ENCODE results near the gene TRIM15. TPM values are rescaled to one million over a fixed set of nuclear protein-coding genes. Genes with fewer than 3 reads are reported as not detected.
A peak's percentile ranks its signal among the peaks of the same experiment; 100 is the strongest.

Gene TRIM15
- total RNA-seq, 1 experiment from 2014 or later: 0.20 TPM

GRCh38 chr6:30162265-30163089 is 869 bp upstream of the TRIM15 start:
- Histone ChIP-seq H3K18ac (ENCODE audit: insufficient read length, low read depth, low read length) (no peak overlapping the region), H3K9me3 (ENCODE audit: control insufficient read depth, low read depth, low read length) (no peaks in the 10 kb centered on the region), H2BK5ac (ENCODE audit: insufficient read length, low read length) (no peak overlapping the region), H3K14ac (ENCODE audit: insufficient read depth, low read length) (peak overlapping the region; percentile 72; the same call in 1 of the 2 replicates), H2BK12ac (ENCODE audit: insufficient read length, low read depth, low read length) (no peak overlapping the region), H3K4ac (ENCODE audit: low read depth, low read length) (no peak overlapping the region), H3K23ac (ENCODE audit: insufficient read length, low read depth, low read length) (no peak overlapping the region), H4K5ac (ENCODE audit: insufficient read length, low read depth, low read length) (no peak overlapping the region), H3K4me1 (ENCODE audit: insufficient read depth, low read length) (peaks cover 3% of the 10 kb centered on the region; the same call in 1 of the 2 replicates), H2AK5ac (ENCODE audit: insufficient read length, low read length) (no peak overlapping the region), H4K8ac (replicated peaks; ENCODE audit: insufficient read length, low read depth, low read length) (no peak overlapping the region), H2BK15ac (ENCODE audit: low read depth, low read length) (no peak overlapping the region), H4K20me1 (ENCODE audit: control insufficient read depth, insufficient read depth, insufficient read length) (no peaks in the 10 kb centered on the region), H3K56ac (ENCODE audit: insufficient read length, low read depth, low read length) (no peak overlapping the region), H2BK120ac (ENCODE audit: low read depth, low read length, poor library complexity, severe bottlenecking) (no peak overlapping the region), H3K9ac (ENCODE audit: extremely low read depth, insufficient read length, low read length) (no peak overlapping the region), H3K23me2 (ENCODE audit: insufficient read length, low read depth, low read length, poor library complexity, severe bottlenecking) (no peaks in the 10 kb centered on the region), H3T11ph (ENCODE audit: low read length) (no peak overlapping the region), H3K4me2 (ENCODE audit: insufficient read depth, insufficient read length, low read length) (no peak overlapping the region), H2BK20ac (ENCODE audit: low read depth, low read length, poor library complexity, severe bottlenecking) (no peak overlapping the region), H3K79me1 (ENCODE audit: insufficient read depth, low read depth, low read length, poor library complexity, severe bottlenecking) (no peaks in the 10 kb centered on the region), H3K79me2 (ENCODE audit: insufficient read depth, low read length) (no peaks in the 10 kb centered on the region), H4K91ac (ENCODE audit: insufficient read length, low read depth, low read length) (no peak overlapping the region), H3K27me3 (ENCODE audit: insufficient read depth, low read length) (no peaks in the 10 kb centered on the region), H3K27ac (ENCODE audit: insufficient read length, low read depth, low read length) (no peak overlapping the region), H2AFZ (ENCODE audit: low read length) (no peak overlapping the region)
- Mint-ChIP-seq H3K4me3 (no peak overlapping the region), H3K27me3 (ENCODE audit: low read depth) (peaks cover 46% of the 10 kb centered on the region), H3K27ac (no peak overlapping the region), H3K36me3 (ENCODE audit: insufficient read depth in 1 of 3, low read depth in 3 of 3) (no peaks in the 10 kb centered on the region), H3K4me1 (no peaks in the 10 kb centered on the region), H3K9me3 (no peaks in the 10 kb centered on the region)
- no peak for TF ChIP-seq CTCF (conservative IDR thresholded peaks at IDR 0.05)
- no peak for DNase-seq
- WGBS (ENCODE audit: extremely low coverage, insufficient read length, low lambda C conversion rate): no CpG with 5 or more reads among the region's 12 CpGs

All from H9 (cell line).